H1 (cell line): ENCODE data around the gene DBH. TPM values are rescaled to one million over a fixed set of nuclear protein-coding genes. Genes with fewer than 3 reads are reported as not detected.

Experiments used
- BACH1 ChIP-seq: IDR thresholded peaks from 2 replicates; pipeline ENCODE4 v1.6.1; 2012; ENCODE audit warnings: low read length, improper control_type of control experiment
- SP2 ChIP-seq: IDR thresholded peaks from 2 replicates; pipeline ENCODE4 v1.6.1; 2012; ENCODE audit warnings: mild to moderate bottlenecking, low read length, inconsistent platforms
- SRF ChIP-seq: IDR thresholded peaks from 2 replicates; pipeline ENCODE4 v1.6.1; 2011; ENCODE audit warnings: mild to moderate bottlenecking, low read depth, low read length, moderate library complexity
- TAF1 ChIP-seq: IDR thresholded peaks from 2 replicates; pipeline ENCODE4 v1.6.1; 2011; ENCODE audit warnings: mild to moderate bottlenecking, low read depth, low read length
- polyA plus RNA-seq, 7 experiments: library from polyadenylated mRNA; depleted of rRNA in 3 of 7; stranded (reverse) in 5 of 7; unstranded in 2 of 7; fragments of >200 nt in 5 of 7; fragments of 200-250 nt in 2 of 7; gene quantifications; 1 replicate in 5 of 7; 2 replicates in 1 of 7; 4 replicates in 1 of 7; pipeline versions ENCODE4 v1.2.1 to v1.2.3, GENCODE V29; 2011 to 2013; ENCODE audit warnings: missing spikeins in 2 of 7, mixed read lengths in 2 of 7
- total RNA-seq: library from RNA; stranded (reverse); fragmentation: NEBNext Ultra II Directional; extraction: Animal tissue kit (Norgen Biotek cat#: 25700); gene quantifications from 2 replicates; pipeline ENCODE4 v1.2.1, GENCODE V29; 2021
- TF ChIP-seq, protein P1 (sequence below): fragments of 300-600 bp; sonication (generic); IDR thresholded peaks from 2 replicates; pipeline ENCODE4 v1.7.1; 2012; ENCODE audit warnings: low read length, moderate library complexity, mild to moderate bottlenecking, inconsistent platforms; ENCODE audit not compliant: insufficient replicate concordance

DBH gene
- total and polyA plus RNA-seq, 2 of the 8 experiments (the other 6 are each of a cell fraction or from before 2014, with no cell fraction given) = 0.18 TPM; not detected in 1

DNA sequence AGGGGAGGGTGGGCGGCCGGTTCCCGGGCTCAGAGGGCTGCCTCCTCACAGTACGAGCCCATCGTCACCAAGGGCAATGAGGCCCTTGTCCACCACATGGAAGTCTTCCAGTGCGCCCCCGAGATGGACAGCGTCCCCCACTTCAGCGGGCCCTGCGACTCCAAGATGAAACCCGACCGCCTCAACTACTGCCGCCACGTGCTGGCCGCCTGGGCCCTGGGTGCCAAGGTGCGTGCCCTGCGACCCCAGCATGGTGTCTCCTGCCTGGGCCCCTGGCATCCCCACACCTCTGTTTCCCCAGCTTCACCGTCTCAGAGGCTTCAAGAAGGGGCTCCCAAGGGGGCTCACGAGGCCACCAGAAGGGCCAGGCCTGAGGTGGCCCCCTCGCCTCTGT is 7.2 kb downstream of the DBH start (continued):
- TF ChIP-seq, protein P1, sequence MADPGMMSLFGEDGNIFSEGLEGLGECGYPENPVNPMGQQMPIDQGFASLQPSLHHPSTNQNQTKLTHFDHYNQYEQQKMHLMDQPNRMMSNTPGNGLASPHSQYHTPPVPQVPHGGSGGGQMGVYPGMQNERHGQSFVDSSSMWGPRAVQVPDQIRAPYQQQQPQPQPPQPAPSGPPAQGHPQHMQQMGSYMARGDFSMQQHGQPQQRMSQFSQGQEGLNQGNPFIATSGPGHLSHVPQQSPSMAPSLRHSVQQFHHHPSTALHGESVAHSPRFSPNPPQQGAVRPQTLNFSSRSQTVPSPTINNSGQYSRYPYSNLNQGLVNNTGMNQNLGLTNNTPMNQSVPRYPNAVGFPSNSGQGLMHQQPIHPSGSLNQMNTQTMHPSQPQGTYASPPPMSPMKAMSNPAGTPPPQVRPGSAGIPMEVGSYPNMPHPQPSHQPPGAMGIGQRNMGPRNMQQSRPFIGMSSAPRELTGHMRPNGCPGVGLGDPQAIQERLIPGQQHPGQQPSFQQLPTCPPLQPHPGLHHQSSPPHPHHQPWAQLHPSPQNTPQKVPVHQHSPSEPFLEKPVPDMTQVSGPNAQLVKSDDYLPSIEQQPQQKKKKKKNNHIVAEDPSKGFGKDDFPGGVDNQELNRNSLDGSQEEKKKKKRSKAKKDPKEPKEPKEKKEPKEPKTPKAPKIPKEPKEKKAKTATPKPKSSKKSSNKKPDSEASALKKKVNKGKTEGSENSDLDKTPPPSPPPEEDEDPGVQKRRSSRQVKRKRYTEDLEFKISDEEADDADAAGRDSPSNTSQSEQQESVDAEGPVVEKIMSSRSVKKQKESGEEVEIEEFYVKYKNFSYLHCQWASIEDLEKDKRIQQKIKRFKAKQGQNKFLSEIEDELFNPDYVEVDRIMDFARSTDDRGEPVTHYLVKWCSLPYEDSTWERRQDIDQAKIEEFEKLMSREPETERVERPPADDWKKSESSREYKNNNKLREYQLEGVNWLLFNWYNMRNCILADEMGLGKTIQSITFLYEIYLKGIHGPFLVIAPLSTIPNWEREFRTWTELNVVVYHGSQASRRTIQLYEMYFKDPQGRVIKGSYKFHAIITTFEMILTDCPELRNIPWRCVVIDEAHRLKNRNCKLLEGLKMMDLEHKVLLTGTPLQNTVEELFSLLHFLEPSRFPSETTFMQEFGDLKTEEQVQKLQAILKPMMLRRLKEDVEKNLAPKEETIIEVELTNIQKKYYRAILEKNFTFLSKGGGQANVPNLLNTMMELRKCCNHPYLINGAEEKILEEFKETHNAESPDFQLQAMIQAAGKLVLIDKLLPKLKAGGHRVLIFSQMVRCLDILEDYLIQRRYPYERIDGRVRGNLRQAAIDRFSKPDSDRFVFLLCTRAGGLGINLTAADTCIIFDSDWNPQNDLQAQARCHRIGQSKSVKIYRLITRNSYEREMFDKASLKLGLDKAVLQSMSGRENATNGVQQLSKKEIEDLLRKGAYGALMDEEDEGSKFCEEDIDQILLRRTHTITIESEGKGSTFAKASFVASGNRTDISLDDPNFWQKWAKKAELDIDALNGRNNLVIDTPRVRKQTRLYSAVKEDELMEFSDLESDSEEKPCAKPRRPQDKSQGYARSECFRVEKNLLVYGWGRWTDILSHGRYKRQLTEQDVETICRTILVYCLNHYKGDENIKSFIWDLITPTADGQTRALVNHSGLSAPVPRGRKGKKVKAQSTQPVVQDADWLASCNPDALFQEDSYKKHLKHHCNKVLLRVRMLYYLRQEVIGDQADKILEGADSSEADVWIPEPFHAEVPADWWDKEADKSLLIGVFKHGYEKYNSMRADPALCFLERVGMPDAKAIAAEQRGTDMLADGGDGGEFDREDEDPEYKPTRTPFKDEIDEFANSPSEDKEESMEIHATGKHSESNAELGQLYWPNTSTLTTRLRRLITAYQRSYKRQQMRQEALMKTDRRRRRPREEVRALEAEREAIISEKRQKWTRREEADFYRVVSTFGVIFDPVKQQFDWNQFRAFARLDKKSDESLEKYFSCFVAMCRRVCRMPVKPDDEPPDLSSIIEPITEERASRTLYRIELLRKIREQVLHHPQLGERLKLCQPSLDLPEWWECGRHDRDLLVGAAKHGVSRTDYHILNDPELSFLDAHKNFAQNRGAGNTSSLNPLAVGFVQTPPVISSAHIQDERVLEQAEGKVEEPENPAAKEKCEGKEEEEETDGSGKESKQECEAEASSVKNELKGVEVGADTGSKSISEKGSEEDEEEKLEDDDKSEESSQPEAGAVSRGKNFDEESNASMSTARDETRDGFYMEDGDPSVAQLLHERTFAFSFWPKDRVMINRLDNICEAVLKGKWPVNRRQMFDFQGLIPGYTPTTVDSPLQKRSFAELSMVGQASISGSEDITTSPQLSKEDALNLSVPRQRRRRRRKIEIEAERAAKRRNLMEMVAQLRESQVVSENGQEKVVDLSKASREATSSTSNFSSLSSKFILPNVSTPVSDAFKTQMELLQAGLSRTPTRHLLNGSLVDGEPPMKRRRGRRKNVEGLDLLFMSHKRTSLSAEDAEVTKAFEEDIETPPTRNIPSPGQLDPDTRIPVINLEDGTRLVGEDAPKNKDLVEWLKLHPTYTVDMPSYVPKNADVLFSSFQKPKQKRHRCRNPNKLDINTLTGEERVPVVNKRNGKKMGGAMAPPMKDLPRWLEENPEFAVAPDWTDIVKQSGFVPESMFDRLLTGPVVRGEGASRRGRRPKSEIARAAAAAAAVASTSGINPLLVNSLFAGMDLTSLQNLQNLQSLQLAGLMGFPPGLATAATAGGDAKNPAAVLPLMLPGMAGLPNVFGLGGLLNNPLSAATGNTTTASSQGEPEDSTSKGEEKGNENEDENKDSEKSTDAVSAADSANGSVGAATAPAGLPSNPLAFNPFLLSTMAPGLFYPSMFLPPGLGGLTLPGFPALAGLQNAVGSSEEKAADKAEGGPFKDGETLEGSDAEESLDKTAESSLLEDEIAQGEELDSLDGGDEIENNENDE = no peak
- TF ChIP-seq SRF (no peak), SP2 (no peak), TAF1 (no peak), BACH1 (no peak)
